Measurements from ENCODE around the gene BAIAP2.
A peak's percentile ranks its signal among the peaks of the same experiment; 100 is the strongest.

The BAIAP2 gene

DNA sequence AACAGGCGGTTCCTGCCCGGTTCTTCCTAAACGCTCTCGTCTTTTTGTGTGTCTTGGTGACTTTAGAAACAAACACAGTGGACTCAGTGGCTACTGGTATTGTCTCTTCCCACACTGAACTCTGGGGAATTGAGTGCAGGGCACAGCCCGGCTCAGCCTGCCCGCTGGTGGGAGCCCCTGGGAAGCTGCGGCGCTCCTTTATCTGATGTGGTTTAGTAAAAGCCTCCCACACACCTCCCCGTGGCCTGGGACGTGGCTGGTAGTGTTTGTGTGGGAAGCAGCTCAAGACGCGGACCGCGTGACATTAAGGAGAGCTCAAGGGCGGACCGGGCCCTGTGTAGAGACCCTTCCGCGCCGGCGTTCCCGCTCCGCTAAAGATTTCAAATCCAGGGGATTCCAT is 75.0 kb downstream of the BAIAP2 start:
- DNase-seq (ENCODE audit: low read depth): no peak
- TF ChIP-seq, protein P1, sequence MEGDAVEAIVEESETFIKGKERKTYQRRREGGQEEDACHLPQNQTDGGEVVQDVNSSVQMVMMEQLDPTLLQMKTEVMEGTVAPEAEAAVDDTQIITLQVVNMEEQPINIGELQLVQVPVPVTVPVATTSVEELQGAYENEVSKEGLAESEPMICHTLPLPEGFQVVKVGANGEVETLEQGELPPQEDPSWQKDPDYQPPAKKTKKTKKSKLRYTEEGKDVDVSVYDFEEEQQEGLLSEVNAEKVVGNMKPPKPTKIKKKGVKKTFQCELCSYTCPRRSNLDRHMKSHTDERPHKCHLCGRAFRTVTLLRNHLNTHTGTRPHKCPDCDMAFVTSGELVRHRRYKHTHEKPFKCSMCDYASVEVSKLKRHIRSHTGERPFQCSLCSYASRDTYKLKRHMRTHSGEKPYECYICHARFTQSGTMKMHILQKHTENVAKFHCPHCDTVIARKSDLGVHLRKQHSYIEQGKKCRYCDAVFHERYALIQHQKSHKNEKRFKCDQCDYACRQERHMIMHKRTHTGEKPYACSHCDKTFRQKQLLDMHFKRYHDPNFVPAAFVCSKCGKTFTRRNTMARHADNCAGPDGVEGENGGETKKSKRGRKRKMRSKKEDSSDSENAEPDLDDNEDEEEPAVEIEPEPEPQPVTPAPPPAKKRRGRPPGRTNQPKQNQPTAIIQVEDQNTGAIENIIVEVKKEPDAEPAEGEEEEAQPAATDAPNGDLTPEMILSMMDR (conservative IDR thresholded peaks at IDR 0.05; ENCODE audit: low read depth, low read length): no peak
- H3K4me3 ChIP-seq (ENCODE audit: low read depth, low read length): no peak overlapping the region

GRCh38 chr17:81110488-81111040 is 75.6 kb downstream of the BAIAP2 start:
- no peak overlapping the region for H3K4me3 ChIP-seq (ENCODE audit: low read depth, low read length)
- peak; percentile 54 for DNase-seq (ENCODE audit: low read depth)
- TF ChIP-seq, protein P1 (conservative IDR thresholded peaks at IDR 0.05; ENCODE audit: low read depth, low read length): no peak

- DNase-seq (ENCODE audit: low read depth): no peak
- H3K4me3 ChIP-seq (ENCODE audit: low read depth, low read length): no peak overlapping the region
- TF ChIP-seq, protein P1 (conservative IDR thresholded peaks at IDR 0.05; ENCODE audit: low read depth, low read length): no peak
These were observed 76.1 kb downstream of the BAIAP2 start for GRCh38 chr17:81111066-81111465.

GRCh38 chr17:81112450-81112849 is 77.5 kb downstream of the BAIAP2 start:
- TF ChIP-seq, protein P1 (conservative IDR thresholded peaks at IDR 0.05; ENCODE audit: low read depth, low read length): no peak
- H3K4me3 ChIP-seq (ENCODE audit: low read depth, low read length): no peak overlapping the region
- DNase-seq (ENCODE audit: low read depth): no peak

GRCh38 chr17:81113158-81113724 is 78.3 kb downstream of the BAIAP2 start:
- TF ChIP-seq, protein P1 (conservative IDR thresholded peaks at IDR 0.05; ENCODE audit: low read depth, low read length): no peak
- no peak for DNase-seq (ENCODE audit: low read depth)
- no peak overlapping the region for H3K4me3 ChIP-seq (ENCODE audit: low read depth, low read length)

- DNase-seq (ENCODE audit: low read depth): no peak
- TF ChIP-seq, protein P1 (conservative IDR thresholded peaks at IDR 0.05; ENCODE audit: low read depth, low read length): no peak
- H3K4me3 ChIP-seq (ENCODE audit: low read depth, low read length): no peak overlapping the region
These were observed 79.6 kb downstream of the BAIAP2 start for GRCh38 chr17:81114351-81115093.

Data from choroid plexus epithelial cell (primary cell).